Effector CD4-positive, alpha-beta T cell (primary cell): Measurements from ENCODE around the gene PLIN5. TPM values are rescaled to one million over a fixed set of nuclear protein-coding genes. Genes with fewer than 3 reads are reported as not detected.
A peak's percentile ranks its signal among the peaks of the same experiment; 100 is the strongest.

Source experiments
- DNase-seq: peaks from one replicate; pipeline ENCODE4 v3.0.0-alpha.2; 2020
- total RNA-seq: gene quantifications from one replicate; lab custom pipeline; 2026; lab: John Stamatoyannopoulos, UW

PLIN5 gene, protein sequence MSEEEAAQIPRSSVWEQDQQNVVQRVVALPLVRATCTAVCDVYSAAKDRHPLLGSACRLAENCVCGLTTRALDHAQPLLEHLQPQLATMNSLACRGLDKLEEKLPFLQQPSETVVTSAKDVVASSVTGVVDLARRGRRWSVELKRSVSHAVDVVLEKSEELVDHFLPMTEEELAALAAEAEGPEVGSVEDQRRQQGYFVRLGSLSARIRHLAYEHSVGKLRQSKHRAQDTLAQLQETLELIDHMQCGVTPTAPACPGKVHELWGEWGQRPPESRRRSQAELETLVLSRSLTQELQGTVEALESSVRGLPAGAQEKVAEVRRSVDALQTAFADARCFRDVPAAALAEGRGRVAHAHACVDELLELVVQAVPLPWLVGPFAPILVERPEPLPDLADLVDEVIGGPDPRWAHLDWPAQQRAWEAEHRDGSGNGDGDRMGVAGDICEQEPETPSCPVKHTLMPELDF
- total RNA-seq: not detected

DNA sequence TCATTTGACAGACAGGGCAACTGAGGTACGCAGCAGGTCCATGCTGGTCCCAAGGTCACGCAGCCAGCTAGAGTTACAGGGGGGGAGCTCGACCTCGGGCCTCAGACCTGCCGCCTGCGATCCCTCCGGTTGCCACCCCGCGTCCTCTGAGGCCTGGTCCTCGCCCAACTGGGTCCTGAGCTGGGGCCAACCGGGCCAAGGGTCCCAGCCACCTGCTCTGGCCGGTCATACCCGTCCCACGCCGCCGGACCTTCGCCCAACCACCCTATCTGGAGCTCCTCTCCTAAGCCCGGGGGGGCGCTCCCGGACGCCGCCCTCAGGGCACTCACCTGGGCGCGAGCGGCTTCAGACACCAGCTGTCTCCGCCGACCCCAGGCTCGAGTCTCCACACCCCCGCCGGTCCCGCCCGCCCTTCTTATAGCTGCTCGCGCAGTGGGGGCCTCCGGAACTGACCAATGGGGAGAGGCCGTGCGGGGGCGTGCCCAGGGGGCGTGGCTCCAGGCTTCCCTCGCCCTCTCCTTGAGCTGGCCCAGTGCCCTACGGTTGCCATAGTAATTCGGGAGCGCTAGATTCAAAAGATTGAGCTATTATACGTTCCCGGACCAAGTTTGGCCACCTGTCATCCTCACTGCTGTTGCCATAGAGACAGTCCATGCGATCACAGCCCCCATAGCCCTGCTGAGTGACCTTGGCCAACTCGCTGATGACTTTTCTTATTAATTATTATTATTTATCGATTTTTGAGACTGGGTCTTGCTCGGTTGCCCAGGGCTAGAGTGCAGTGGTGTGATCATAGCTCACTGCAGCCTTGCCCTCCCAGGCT lies at the start of gene PLIN5:
Gene PLIN5, minus strand, starts transcription at position 389 of the 823 bp plus-strand sequence. CDS start 1,150 bp downstream, outside the sequence.
- DNase-seq: no peak

DNA sequence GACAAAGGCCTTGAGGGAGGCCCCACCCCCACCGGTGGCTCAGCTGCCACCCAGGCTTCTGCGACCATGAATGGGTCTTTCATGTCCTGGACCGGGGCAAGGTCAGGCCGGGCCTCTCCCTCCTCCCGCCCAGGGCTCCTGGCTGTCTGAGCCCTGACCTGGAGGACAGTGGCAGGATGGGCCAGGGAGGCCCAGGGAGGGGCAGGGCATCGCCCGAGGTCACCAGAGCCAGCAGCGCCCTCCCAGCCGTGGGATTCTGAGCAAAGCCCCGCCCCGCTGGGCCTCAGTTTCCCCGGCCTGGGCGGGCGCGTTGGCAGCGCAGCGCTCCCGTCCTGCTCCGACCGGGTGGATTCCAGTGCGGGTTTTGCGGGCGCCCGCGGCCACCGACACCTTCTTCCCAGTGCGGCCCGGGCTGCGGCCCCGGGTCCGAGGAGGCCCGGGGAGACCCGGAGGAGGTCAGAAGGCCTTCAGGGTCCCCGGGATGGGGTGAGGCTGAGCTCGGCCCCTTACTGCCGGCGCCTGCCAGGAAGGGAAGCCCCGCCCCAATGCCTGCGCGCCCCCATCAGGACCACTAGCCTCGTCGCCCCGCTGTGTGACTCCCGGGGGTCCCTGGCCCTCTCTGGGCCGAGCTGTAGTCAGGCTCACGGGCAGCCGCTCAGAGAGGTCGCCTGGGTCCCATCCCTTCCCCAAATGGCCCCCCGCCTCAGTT lies 49.1 kb upstream of the PLIN5 start:
- DNase-seq: no peak

DNA sequence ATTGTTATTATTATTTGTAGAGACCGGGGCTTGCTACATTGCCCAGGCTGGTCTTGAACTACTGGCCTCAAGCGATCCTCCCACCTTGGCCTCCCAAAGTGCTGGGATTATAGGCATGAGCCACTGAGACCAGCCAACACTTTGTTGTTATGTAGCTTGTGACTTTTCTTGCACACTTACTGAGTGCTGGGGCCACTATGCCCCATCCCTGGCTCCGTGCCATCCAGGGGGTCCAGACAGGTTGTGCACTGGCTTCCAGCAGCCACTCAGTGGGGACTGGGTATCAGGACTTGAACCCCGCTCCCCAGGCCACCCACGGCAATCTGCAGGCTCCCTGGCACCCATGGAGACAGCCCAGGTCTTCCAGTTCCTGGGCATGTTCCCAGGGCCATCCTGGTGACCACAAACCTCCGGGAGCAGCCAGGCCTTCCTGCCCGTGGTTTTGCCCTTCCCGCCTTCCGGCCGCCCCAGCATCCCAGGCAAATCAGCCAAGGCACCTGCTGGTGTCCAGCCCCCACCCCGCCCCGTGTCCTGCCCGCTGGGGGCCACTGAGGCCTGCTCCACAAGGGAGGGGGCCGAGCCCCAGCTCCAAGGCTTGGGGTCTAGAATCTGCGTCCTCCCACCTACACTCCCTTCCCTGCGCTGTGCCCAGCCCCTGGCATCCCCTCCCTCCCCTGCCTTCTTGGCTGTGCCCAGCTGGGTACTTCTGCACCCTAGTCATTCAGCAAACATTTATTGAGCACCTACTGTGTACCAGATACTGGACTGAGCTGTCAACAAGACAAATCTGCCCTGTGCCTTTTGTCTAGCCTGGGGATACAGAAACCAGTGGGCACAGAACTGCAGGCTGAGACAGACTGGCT lies 48.2 kb upstream of the PLIN5 start:
- DNase-seq: no peak

DNA sequence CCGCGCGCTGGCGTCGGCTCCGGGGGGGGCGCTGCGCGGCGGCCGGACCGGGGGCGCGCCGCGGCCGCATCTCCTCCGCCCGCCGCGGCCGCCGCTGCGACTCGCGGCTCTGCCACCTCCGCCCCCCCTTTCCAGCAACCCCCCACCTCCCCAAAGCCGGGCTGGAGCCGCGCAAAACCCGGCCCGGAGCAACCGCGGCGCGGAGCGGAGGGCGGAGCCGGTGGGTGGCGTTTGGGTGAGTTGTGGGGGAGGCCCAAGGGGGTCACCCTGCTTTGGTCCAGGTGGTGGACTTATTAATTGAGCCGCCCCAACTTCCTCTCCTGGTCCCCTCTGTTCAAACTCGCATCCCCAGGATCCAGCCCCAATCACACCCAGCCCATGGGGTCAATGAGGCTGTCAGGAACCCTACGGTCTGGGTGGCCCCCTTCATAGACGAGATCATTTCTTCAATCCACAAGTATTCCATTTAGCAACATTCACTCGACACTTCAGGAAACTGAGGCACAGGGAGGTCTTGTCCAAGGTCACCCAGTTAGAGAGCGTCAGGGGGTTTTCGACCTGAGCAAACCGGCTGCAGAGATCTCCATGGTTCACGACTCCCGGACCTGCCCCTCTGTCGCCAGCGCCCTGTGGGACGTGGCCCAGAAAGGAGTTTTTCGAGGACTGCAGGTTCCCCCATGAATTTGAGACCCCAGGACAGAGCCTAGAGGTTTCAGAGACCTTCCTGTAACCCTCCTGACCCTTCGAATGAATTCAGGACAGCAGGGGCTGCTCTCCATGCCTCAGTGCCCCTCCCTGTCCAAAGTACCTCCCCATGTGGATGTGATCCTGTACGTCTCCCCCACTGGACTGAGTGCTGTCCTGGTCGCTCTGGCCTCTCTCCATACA lies 46.9 kb upstream of the PLIN5 start:
- no peak for DNase-seq

DNA sequence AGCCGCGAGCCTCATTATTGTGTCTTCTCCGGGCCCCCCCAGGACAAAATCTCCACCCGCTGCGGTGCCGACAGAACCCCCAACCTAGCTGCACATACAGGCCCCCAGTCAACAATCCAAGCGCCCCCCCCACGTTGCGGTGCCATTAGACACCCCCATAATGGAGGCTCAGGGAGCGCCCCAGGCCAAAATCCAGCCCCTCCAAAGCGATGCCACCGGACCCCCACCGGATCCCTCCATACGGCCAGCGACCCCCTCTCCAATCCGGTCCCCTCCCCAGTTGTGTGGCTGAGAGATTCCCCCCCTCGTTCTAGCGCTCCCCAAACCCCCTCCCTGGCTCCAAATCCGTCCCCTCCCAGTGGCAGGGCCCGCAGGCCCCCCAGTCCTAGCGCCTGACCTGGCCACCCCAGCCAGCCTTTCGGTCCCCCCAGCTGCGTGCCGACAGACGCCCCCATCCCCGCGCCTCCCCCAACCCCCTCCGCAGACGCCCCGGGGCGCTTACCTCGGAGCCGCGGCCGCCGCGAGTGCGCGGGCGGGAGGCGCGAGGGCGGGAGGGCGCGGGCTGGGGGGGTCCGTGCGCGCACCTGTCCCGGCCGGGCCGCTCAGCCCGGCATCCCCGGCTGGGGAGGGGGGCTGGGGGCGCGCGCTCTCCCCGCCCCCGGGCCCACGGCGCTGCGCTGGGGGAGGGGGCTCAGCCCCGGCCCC lies 46.1 kb upstream of the PLIN5 start:
- DNase-seq: no peak

DNA sequence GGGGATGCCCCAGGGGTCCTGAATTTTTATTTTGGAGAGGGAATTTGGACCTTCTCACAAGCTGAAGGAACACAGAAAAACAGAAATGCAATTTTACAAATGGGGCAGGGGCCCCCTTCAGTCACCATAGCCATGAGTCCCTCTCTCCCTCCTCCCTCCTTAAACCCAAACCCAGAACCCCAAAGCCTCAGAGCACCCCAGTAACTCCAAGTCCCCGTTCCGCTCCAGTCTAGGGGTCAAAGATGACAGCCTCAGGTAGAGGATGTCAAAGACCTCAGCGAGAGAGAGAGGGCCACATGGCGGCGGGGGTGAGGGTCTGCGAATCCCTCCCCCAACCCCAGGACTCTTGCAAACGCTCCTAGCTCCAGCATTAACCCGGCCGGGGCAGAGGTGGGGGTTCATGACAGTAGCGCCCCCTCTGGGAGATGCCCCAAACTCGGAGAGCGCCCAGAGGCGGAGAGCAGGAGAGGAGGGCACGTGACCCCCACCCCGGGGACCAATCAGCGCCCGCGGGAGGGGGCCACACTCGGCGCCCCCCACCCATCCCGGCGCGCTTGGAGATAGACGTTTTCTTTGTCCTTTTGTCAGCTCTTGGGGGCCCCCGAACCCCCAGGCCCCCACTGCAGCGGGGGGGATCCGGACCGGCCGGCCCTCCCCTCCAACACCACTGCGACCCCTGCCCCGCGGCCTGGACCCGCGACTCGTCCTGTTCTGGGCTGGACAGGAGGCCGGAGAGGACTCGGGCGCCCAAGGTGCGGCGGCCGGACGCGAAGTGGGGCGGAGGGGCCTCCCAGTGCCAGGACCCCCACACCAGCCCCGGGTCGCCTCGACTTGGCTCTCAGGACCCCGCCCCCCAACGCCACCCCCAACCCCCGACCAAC lies 45.2 kb upstream of the PLIN5 start:
- no peak for DNase-seq

DNA sequence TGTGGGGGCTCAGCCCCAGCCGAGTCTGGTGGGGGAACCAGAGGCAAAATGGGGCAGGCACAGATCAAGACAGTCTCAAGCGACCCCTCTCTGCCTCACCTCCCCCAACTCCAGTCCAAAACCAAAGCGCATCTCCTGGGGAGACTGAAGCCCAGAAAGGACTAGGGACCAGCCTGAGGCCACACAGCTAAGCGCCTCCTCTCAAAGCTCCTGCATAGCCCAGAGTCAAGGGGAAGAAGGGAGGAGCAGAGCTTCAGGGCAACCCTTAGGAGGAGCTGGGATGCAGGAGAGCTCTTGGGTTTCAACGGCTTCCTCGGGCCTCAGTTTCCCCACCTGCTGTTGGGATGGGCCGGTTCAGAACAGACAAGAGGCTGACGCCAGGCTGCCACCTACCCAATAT lies 44.4 kb upstream of the PLIN5 start:
- no peak for DNase-seq

DNA sequence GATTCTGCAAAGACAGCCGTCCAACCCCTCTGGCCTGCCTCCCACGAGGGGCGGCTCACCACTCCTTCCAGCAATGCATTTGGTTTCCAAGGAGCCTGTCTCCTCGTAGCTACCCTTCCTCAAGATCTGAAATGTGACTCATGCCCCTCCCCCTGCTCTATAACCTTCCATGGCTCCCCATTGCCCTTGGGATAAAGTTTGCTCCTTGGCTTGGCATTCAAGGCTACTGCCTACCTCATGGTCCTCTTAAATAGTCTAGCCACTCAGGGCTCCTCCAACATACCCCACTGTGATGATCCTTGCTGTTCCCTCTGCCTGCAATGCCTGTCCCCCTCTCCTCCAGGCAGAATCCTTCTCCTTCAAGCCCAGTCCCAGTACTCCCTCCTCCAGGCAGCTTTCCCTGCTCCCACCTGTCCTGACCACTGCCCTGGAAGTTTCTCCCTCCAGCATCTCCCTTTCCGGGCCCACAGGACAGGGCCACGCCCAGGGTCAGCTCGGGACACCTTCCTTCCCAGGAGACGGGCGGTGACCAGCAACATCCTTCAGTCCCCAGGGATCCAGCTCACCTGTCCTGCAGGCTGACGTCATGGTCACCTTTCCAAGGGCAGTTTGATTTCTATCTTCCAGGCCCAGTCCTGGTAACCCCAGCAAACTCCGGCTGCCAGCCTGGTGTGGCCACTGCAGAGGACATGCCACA lies 43.7 kb upstream of the PLIN5 start:
- no peak for DNase-seq

DNA sequence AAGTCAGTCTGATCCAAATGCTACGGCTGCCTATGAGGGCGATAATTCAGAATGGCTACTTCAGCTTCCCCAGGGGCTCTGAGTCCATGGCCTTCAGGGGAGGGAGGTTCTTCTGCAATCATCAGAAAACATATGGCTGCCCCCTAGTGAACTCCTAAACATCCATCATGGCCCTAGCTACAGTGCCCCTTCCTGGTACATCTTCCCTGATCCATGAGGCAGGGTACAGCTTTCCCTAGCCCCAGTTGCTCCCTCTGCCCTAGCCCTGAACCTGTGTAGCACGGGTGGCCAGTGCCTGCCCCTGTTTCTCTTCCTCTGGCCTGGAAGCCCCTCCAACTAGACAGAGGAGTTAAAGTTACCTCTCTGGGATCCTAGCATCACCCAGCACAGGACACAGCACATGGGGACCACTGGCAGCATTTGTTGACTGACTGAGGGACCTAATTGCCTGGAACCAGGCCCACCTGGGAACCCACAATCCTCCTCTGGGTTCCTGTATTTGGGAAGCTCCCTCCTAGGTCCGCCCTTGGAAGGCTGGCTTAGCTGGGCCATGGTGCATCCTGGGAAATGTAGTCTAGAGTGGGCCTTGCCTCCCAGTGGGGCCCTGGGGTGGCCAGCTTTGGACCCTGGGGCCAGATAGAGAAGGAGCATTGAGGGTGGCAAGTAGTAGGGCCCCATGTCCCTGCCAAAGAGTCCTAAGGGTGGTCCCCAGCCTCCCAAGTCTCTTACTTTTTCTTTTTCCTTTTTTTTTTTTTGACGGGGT lies 42.2 kb upstream of the PLIN5 start:
- no peak for DNase-seq

DNA sequence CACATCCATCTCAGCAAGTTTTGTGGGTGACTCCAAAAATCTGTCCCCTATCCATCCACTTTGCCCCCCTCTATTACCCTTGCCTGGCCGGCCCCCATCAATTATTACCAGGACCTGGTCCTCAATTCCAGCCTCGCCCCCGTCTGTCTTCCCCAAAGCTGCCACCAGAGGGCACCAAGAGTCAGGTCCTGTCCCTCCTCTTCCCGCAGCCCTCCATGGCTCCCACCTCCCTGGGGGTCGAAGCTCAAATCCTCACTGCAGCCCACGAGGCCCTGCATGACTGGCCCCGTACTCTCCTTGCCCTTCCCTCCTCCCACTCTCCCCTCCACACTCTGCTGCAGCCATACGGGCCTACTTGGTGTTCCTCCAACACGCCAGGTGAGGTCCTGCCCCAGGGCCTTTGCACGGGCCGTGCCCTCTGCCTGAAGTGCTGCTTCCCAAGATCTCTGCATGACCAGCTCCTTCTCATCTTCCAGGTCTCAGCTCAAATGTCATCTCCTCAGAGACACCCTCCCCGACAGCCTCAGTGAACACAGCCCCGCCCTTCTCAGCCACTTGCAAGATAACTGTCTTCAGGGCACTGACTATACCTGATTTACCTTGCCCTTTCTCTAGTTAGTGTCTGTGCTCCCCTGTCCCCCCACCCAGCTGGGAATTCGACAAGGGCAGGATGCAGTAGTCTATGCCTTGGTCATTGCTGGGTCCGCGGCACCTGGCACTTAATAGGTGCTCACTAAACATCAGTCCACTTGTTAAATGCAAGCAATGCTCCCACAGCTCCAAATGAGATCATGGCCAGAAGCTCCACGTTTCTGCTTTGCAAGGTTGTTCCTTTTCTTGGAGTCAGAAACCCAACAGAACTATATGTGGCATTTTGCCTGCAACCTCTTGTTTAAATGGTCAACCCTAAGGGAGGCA lies 41.3 kb upstream of the PLIN5 start:
- DNase-seq: peak; percentile 63

DNA sequence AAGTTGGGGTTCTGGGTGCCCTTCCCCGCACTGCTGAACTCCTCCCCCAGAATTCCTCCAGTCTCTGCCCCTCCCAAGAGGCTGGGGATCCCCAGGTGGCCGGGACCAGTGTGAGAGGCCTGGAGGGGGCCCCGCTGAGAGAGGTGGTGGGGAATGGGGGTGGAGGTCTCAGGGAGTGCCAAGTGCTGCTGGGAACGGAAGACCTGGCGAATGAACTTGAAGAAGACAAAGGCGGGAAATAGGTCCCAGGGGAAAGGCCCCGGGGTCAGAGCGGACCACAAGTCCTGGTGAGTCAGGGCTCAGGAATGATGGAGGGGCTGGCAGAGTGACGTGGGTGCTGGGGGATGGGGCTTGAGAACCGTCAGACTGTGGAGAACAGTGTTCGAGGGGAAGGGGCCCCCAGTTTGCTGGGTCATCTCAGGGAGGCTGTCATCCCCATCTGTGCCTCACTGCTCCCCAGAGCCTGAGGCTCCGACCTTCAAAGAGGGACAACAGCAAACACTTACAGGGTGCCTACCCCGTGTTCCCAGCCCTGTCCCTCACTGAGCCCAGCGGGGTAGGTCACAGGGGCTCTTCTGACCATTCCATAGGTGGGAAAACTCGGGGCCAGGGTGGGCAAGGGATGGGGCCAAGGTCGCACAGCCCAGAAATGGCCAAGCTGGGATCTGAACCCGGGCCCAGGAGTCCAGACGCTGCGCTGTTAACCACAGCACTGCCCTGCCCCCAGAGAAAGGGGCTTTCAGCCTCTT lies 40.4 kb upstream of the PLIN5 start:
- DNase-seq: no peak

DNA sequence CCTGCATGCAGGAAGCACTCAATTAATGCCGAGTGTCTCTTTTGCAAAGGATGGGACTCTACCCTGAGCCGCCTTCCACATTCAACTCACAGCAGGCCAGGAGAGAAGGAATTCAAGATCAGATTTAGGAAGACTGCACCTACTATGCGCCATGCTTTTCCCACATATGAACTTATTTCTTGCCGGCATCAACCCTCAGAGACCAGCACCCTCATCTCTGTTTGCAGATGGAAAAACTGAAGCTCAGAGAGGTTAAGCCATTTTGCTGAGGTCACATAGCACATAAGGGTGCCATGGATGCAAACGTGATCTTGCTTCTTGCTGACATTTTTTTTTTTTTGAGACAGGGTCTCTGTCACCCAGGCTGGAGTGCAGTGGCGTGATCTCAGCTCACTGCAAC lies 38.7 kb upstream of the PLIN5 start:
- DNase-seq: no peak

DNA sequence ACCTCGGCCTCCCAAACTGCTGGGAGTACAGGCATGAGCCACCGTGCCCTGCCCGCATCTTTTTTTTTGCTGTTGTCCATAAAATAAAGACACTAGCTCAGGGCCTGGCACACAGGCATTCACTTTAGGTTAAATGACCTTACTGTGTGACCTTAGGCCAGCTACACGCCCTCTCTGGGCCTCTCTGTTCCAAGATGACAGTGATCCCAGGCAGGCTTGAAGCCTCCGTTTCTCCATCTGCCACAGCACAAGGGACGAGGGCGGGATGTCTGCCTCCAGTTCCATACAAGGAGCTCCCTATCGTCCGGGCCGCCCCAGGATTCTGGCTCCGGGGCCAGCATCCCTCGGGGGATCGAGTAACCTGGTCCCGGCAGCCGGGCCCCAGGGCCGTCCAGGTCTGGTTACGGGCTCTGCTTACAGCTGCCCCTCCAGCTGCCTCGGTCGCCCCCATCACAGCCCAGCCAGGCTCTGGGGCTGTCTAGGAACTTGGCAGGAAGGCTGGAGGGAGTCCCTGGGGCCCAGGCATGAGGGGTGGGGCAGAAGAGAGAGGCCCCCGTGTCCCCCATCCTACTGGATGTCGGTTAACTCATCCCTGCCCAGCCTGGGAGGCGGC lies 36.4 kb upstream of the PLIN5 start:
- DNase-seq: no peak

DNA sequence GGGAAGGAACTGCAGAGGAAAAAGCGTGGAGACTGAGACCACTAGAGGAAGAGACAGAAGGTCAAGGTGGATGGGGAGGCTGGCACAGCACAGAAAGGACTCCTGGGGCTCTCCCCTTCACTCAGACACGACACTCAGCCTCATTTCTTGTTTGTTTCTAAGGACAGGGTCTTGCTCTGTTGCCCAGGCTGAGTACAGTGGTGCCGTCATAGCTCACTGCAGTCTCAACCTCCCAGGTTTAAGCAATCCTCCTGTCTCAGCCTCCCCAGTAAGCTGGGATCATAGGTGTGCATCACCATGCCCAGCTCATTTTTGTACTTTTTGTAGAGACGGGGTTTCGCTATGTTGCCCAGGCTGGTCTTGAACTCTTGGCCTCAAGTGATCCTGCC lies 35.9 kb upstream of the PLIN5 start:
- no peak for DNase-seq

DNA sequence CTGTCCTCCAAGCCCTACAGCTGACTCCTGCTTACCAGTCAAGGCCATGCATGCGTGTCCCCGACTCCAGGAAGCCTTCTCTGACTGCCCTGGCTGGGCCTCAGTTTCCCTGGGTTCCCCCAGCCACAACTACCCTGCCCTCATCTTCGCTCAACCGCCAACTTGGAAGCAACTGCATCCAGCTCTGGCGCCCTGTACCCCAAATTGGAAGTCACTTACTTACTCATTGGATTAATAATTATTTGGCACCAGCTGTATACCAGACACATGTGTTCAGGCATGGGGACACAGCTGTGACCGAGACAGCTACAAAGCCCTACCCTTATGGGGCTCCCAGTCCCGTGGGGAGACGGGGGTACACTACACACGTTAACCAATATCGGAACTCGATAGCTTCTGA lies 35.4 kb upstream of the PLIN5 start:
- no peak for DNase-seq

DNA sequence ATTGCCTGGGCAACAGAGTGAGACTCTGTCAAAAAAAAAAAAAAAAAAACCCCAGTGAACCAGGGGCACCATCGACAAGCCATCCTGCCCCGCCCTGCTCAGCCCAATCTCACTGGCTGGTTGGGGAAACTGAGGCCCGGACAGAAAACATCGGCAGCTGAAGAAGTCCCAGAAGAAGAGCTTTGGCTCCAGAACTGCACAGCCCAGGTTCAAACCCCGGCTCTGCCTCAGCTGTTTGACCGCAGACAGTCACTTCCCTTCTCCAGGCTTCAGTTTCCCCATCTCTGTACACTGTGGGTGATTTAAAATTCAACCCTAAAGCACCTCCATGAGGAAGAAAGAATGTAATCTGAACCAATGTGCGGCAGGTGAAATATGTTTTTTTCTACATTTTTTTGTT lies 33.9 kb upstream of the PLIN5 start:
- no peak for DNase-seq
